Mesenchymal stem cell (in vitro differentiated cells and primary cell): Measurements from ENCODE around the gene ENGASE.

Experiments used
- DNase-seq: peaks from one replicate; pipeline ENCODE4 v3.0.0-alpha.2; 2013
- H2AFZ ChIP-seq: one replicate; pipeline ENCODE4 v1.6.1; 2013; ENCODE audit warnings: low read depth, mild to moderate bottlenecking, control low read depth, inconsistent platforms, low read length, moderate library complexity
- H2AK5ac ChIP-seq: 2 replicates; pipeline ENCODE4 v1.6.1; 2013; ENCODE audit warnings: low read length, moderate library complexity, mild to moderate bottlenecking, inconsistent platforms; ENCODE audit not compliant: severe bottlenecking
- H2BK120ac ChIP-seq: one replicate; pipeline ENCODE4 v1.6.1; 2013; ENCODE audit warnings: low read depth, mild to moderate bottlenecking, inconsistent platforms, low read length, moderate library complexity
- H2BK12ac ChIP-seq, 2 experiments: one replicate each; pipeline ENCODE4 v1.6.1; 2013; ENCODE audit warnings: inconsistent platforms in 2 of 2, low read length in 2 of 2, mild to moderate bottlenecking in 2 of 2, moderate library complexity in 2 of 2, control low read depth in 1 of 2
- H2BK15ac ChIP-seq: one replicate; pipeline ENCODE4 v1.6.1; 2013; ENCODE audit warnings: mild to moderate bottlenecking, low read depth, inconsistent platforms; ENCODE audit not compliant: poor library complexity, severe bottlenecking
- H2BK5ac ChIP-seq: 2 replicates; pipeline ENCODE4 v1.6.1; 2013; ENCODE audit warnings: low read depth, mild to moderate bottlenecking, low read length, control low read depth, inconsistent platforms; ENCODE audit not compliant: poor library complexity, severe bottlenecking
- H3K14ac ChIP-seq, 2 experiments: one replicate each; pipeline ENCODE4 v1.6.1; 2013; ENCODE audit warnings: inconsistent platforms in 2 of 2, low read length in 2 of 2, control low read depth in 1 of 2, mild to moderate bottlenecking in 1 of 2, moderate library complexity in 1 of 2
- H3K18ac ChIP-seq, 2 experiments: one replicate each; pipeline ENCODE4 v1.6.1; 2013; ENCODE audit warnings: inconsistent platforms in 2 of 2, low read length in 2 of 2, control low read depth in 1 of 2, low read depth in 1 of 2, mild to moderate bottlenecking in 1 of 2
- H3K23ac ChIP-seq, 2 experiments: one replicate each; pipeline ENCODE4 v1.6.1; 2013; ENCODE audit warnings: inconsistent platforms in 2 of 2, low read length in 2 of 2, mild to moderate bottlenecking in 2 of 2, moderate library complexity in 2 of 2, control low read depth in 1 of 2
- H3K27ac ChIP-seq: 2 replicates; pipeline ENCODE4 v1.5.1; 2013; ENCODE audit warnings: mild to moderate bottlenecking, moderate library complexity, low read length, control low read depth, inconsistent platforms; ENCODE audit not compliant: poor library complexity, severe bottlenecking
- H3K27me3 ChIP-seq, 2 experiments: 2 replicates each; pipeline versions ENCODE4 v1.6.1 to v1.7.0; 2013; ENCODE audit warnings: low read length in 2 of 2, mild to moderate bottlenecking in 2 of 2, moderate library complexity in 2 of 2, control low read depth in 1 of 2, inconsistent platforms in 1 of 2; ENCODE audit not compliant: control insufficient read depth in 1 of 2, insufficient read depth in 1 of 2
- H3K36me3 ChIP-seq, 2 experiments: 2 replicates each; pipeline versions ENCODE4 v1.6.1 to v1.7.0; 2013; ENCODE audit warnings: low read length in 2 of 2, control low read depth in 1 of 2, inconsistent platforms in 1 of 2, low read depth in 1 of 2, mild to moderate bottlenecking in 1 of 2; ENCODE audit not compliant: insufficient read depth in 2 of 2, control insufficient read depth in 1 of 2
- H3K4ac ChIP-seq, 2 experiments: one replicate each; pipeline ENCODE4 v1.6.1; 2013; ENCODE audit warnings: inconsistent platforms in 2 of 2, low read length in 2 of 2, mild to moderate bottlenecking in 2 of 2, moderate library complexity in 2 of 2, control low read depth in 1 of 2, low read depth in 1 of 2
- H3K4me1 ChIP-seq: 2 replicates; pipeline ENCODE4 v1.6.1; 2013; ENCODE audit warnings: low read depth, low read length, control low read depth; ENCODE audit not compliant: control insufficient read depth, insufficient read depth
- H3K4me2 ChIP-seq: 2 replicates; pipeline ENCODE4 v1.6.1; 2013; ENCODE audit warnings: low read length, mild to moderate bottlenecking, inconsistent platforms; ENCODE audit not compliant: poor library complexity, severe bottlenecking
- H3K4me3 ChIP-seq, 2 experiments: 2 replicates each; pipeline versions ENCODE4 v1.5.1 to v1.7.0; 2013; ENCODE audit warnings: low read length in 2 of 2, mild to moderate bottlenecking in 2 of 2, control low read depth in 1 of 2, low read depth in 1 of 2; ENCODE audit not compliant: insufficient read depth in 1 of 2
- H3K79me1 ChIP-seq: replicated peaks from 2 replicates; pipeline ENCODE4 v1.6.1; 2013; ENCODE audit warnings: mild to moderate bottlenecking, control low read depth, low read length, inconsistent platforms; ENCODE audit not compliant: poor library complexity, severe bottlenecking
- H3K9ac ChIP-seq: 2 replicates; pipeline ENCODE4 v1.7.0; 2013; ENCODE audit warnings: mild to moderate bottlenecking, low read length, moderate library complexity
- H3K9me3 ChIP-seq: 2 replicates; pipeline ENCODE4 v1.7.0; 2013; ENCODE audit warnings: mild to moderate bottlenecking, low read length; ENCODE audit not compliant: control insufficient read depth
- H4K8ac ChIP-seq: one replicate; pipeline ENCODE4 v1.6.1; 2013; ENCODE audit warnings: inconsistent platforms, mild to moderate bottlenecking, low read length, moderate library complexity
- H4K91ac ChIP-seq: one replicate; pipeline ENCODE4 v1.6.1; 2013; ENCODE audit warnings: mild to moderate bottlenecking, low read length, inconsistent platforms
- WGBS: methylation state at CpG from one replicate; pipeline ENCODE4 v1.1.7; 2013; ENCODE audit warnings: mixed read lengths; 5-methylcytosine and 5-hydroxymethylcytosine counted together

Gene ENGASE

DNA sequence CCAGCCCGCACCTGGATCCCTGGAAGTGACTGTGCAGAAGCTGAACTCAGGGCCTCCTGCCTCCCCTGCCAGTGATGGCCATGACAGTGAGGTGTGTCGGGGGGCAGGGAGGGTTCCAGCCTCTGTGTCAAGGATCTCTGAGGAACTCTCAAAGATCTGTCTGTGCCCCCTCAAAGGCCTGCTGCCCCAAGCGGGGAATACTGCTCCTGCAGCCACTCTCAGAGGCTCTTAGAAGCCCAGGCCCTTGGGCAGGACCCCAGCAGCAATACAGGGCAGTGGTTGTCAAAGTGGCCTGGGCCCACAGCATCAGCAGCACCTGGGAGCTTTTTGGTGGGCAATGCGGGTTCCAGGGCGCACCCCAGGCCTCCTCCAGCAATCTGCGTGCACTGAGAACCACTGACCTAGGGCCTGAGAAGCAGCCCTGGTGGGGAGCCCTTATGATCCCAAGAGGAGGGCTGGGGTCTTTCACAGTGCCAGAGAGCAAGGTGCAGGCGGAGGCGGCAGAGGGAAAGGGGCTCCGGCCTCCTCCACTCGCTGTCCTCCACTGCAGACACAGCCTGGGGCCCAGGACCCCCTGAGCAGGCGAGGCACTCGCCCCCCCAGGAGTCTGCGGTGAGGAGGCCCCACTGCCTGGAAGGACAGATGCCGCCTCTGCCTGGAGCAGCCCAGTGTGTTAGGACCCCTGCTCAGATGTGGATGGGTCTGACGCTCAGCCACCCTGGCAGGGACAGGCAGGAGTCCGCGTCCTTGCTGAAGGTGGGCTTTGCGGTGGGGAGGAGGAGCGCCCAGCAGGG, 42.1 kb downstream of the ENGASE start:
- H3K27me3 ChIP-seq = peaks cover 36 to 76% of the 10 kb centered on the region in 2 experiments
- DNase-seq = no peak
- H3K23ac ChIP-seq = no peak overlapping the region
- no peaks in the 10 kb centered on the region for H3K79me1 ChIP-seq
- H3K9ac ChIP-seq = no peak overlapping the region
- 86% methylated on average over 19 of the region's 19 CpGs for WGBS
- no peak overlapping the region for H3K14ac ChIP-seq
- no peak overlapping the region for H3K4me2 ChIP-seq
- H3K18ac ChIP-seq = no peak overlapping the region
- no peak overlapping the region for H3K27ac ChIP-seq
- H3K9me3 ChIP-seq = no peaks in the 10 kb centered on the region
- H4K91ac ChIP-seq = peak overlapping the region; percentile 29
- H3K4me3 ChIP-seq = no peak overlapping the region
- no peak overlapping the region for H2AK5ac ChIP-seq
- H4K8ac ChIP-seq = no peak overlapping the region
- H2AFZ ChIP-seq = no peak overlapping the region
- no peak overlapping the region for H3K4ac ChIP-seq
- no peak overlapping the region for H2BK12ac ChIP-seq
- H3K4me1 ChIP-seq = no peaks in the 10 kb centered on the region
- H3K36me3 ChIP-seq = no peaks in the 10 kb centered on the region
- H2BK5ac ChIP-seq = no peak overlapping the region
- H2BK120ac ChIP-seq = no peak overlapping the region
- no peak overlapping the region for H2BK15ac ChIP-seq

GRCh38 chr17:79117905-79118487, 43.4 kb downstream of the ENGASE start:
- H3K27me3 ChIP-seq = peaks cover 36 to 78% of the 10 kb centered on the region in 2 experiments
- H2BK15ac ChIP-seq = no peak overlapping the region
- H3K9me3 ChIP-seq = no peaks in the 10 kb centered on the region
- no peak overlapping the region for H2BK12ac ChIP-seq
- no peak overlapping the region for H4K91ac ChIP-seq
- no peak overlapping the region for H3K4ac ChIP-seq
- H3K14ac ChIP-seq = no peak overlapping the region
- H3K4me3 ChIP-seq = no peak overlapping the region
- no peak overlapping the region for H3K23ac ChIP-seq
- H3K79me1 ChIP-seq = no peaks in the 10 kb centered on the region
- WGBS = 83% methylated on average over 21 of the region's 21 CpGs
- no peak overlapping the region for H3K4me2 ChIP-seq
- no peak overlapping the region for H2BK5ac ChIP-seq
- H3K4me1 ChIP-seq = no peaks in the 10 kb centered on the region
- H3K18ac ChIP-seq = no peak overlapping the region
- no peak overlapping the region for H2AFZ ChIP-seq
- H4K8ac ChIP-seq = no peak overlapping the region
- DNase-seq = no peak
- no peak overlapping the region for H2AK5ac ChIP-seq
- H3K27ac ChIP-seq = no peak overlapping the region
- H3K9ac ChIP-seq = no peak overlapping the region
- no peak overlapping the region for H2BK120ac ChIP-seq
- no peaks in the 10 kb centered on the region for H3K36me3 ChIP-seq

GRCh38 chr17:79118924-79119323, 44.3 kb downstream of the ENGASE start:
- Histone ChIP-seq H4K8ac (no peak overlapping the region), H2AK5ac (no peak overlapping the region), H3K79me1 (no peaks in the 10 kb centered on the region), H3K27ac (no peak overlapping the region), H3K4ac (no peak overlapping the region), H3K9ac (no peak overlapping the region), H3K9me3 (no peaks in the 10 kb centered on the region), H2BK12ac (no peak overlapping the region), H3K4me1 (no peaks in the 10 kb centered on the region), H2BK15ac (no peak overlapping the region), H3K27me3 (peaks cover 32 to 76% of the 10 kb centered on the region in 2 experiments), H3K23ac (no peak overlapping the region), H3K36me3 (no peaks in the 10 kb centered on the region), H2BK120ac (no peak overlapping the region), H4K91ac (no peak overlapping the region), H2AFZ (no peak overlapping the region), H3K4me3 (no peak overlapping the region), H3K14ac (no peak overlapping the region), H2BK5ac (no peak overlapping the region), H3K4me2 (no peak overlapping the region), H3K18ac (no peak overlapping the region)
- DNase-seq = no peak
- WGBS = 94% methylated on average over 3 of the region's 4 CpGs

- Histone ChIP-seq H3K27ac (no peak overlapping the region), H3K4me2 (no peak overlapping the region), H4K91ac (no peak overlapping the region), H3K18ac (no peak overlapping the region), H3K27me3 (peaks cover 22 to 79% of the 10 kb centered on the region in 2 experiments), H2BK120ac (no peak overlapping the region), H3K36me3 (no peaks in the 10 kb centered on the region), H3K4me3 (no peak overlapping the region), H3K4me1 (no peaks in the 10 kb centered on the region), H3K4ac (no peak overlapping the region), H3K79me1 (no peaks in the 10 kb centered on the region), H3K14ac (no peak overlapping the region), H2AFZ (no peak overlapping the region), H2AK5ac (no peak overlapping the region), H3K9me3 (no peaks in the 10 kb centered on the region), H2BK15ac (no peak overlapping the region), H3K23ac (no peak overlapping the region), H2BK12ac (no peak overlapping the region), H2BK5ac (no peak overlapping the region), H3K9ac (no peak overlapping the region), H4K8ac (no peak overlapping the region)
- WGBS = 78% methylated on average over 5 of the region's 5 CpGs
- DNase-seq = no peak
Measured at GRCh38 chr17:79120259-79120658, 45.6 kb downstream of the ENGASE start.
